ENCODE measurements around the gene SLX1A.
"Not testable (repeated sequence)": the region's sequence is repeated elsewhere in the genome, so short reads cannot be mapped to it uniquely, and the experiment has no call there.

- TF ChIP-seq CTCF, EP300 (IDR thresholded peaks at IDR 0.05): not testable (repeated sequence)
Observed at GRCh38 chr16:30176876-30177275, 16.8 kb upstream of the SLX1A start.
